Small intestine (tissue), 7 donors: Measurements from ENCODE around the gene DST. TPM values are rescaled to one million over a fixed set of nuclear protein-coding genes. Genes with fewer than 3 reads are reported as not detected.
A peak's percentile ranks its signal among the peaks of the same experiment; 100 is the strongest.

Source experiments
- DNase-seq, 2 donors: peaks; one replicate each; pipeline versions ENCODE4 v3.0.0 to v3.0.0-alpha.2; 2013
- FAIRE-seq: peaks from 2 replicates; lab custom pipeline; 2012; peaks lifted over from hg19 to GRCh38; lab: Jason Lieb, UNC
- H3K27ac ChIP-seq, 3 donors: one replicate each; pipeline ENCODE4 v1.5.1; 2013; ENCODE audit warnings: low read length in 2 of 3, mild to moderate bottlenecking in 2 of 3, control low read depth in 1 of 3, inconsistent platforms in 1 of 3, low read depth in 1 of 3, moderate library complexity in 1 of 3
- H3K27me3 ChIP-seq, 3 donors: one replicate each; pipeline ENCODE4 v1.6.1; 2013; ENCODE audit warnings: low read length in 3 of 3, inconsistent platforms in 1 of 3; ENCODE audit not compliant: control insufficient read depth in 3 of 3, insufficient read depth in 3 of 3
- H3K36me3 ChIP-seq, 3 donors: one replicate each; pipeline ENCODE4 v1.6.1; 2013; ENCODE audit warnings: low read length in 3 of 3, inconsistent platforms in 1 of 3, low read depth in 1 of 3, mild to moderate bottlenecking in 1 of 3, moderate library complexity in 1 of 3; ENCODE audit not compliant: control insufficient read depth in 3 of 3, insufficient read depth in 2 of 3
- H3K4me1 ChIP-seq, 3 donors: one replicate each; pipeline ENCODE4 v1.6.1; 2013; ENCODE audit warnings: low read length in 2 of 3, inconsistent platforms in 1 of 3, low read depth in 1 of 3, mild to moderate bottlenecking in 1 of 3, moderate library complexity in 1 of 3; ENCODE audit not compliant: control insufficient read depth in 3 of 3, insufficient read depth in 2 of 3
- H3K4me3 ChIP-seq, 3 donors: one replicate each; pipeline ENCODE4 v1.5.1; 2013; ENCODE audit warnings: low read length in 3 of 3, control low read depth in 1 of 3, inconsistent platforms in 1 of 3, low read depth in 1 of 3, mild to moderate bottlenecking in 1 of 3, moderate library complexity in 1 of 3
- H3K9me3 ChIP-seq, 2 donors: one replicate each; pipeline ENCODE4 v1.6.1; 2013; ENCODE audit warnings: low read depth in 1 of 2, low read length in 1 of 2; ENCODE audit not compliant: control insufficient read depth in 2 of 2, insufficient read depth in 1 of 2
- WGBS, 3 donors: extraction: QIAGEN DNeasy Blood & Tissue Kit; methylation state at CpG; one replicate each; pipeline ENCODE4 v1.1.7; 2013; 5-methylcytosine and 5-hydroxymethylcytosine counted together
- polyA plus RNA-seq, 4 donors: library from polyadenylated mRNA; stranded (reverse) in 3 of 4; unstranded in 1 of 4; fragments of 200-250 nt in 3 of 4; fragments of 120-200 nt in 1 of 4; gene quantifications; one replicate each; pipeline versions ENCODE4 v1.2.1 to v1.2.3, GENCODE V29; 2013
- donor health status: healthy with polysubstance abuse.
- donor health status: control.
- donor health status: control.
- donor health status: Bipolar disorder and iron deficiency.
- donor health status: healthy.

Gene DST
- polyA plus RNA-seq, 4 donors, result 40.5 to 192 (median 78.2) TPM

- Histone ChIP-seq H3K27ac (no peak overlapping the region), H3K4me1 (no peaks in the 10 kb centered on the region), H3K4me3 (no peak overlapping the region), H3K9me3 (no peaks in the 10 kb centered on the region), H3K36me3 (peaks cover 3 to 23% (median 12%) of the 10 kb centered on the region in 3 donors), H3K27me3 (no peaks in the 10 kb centered on the region)
- peak in 1 of 2 donors; percentile 22 for DNase-seq
- no peak for FAIRE-seq
Measured at GRCh38 chr6:56594699-56595098, 48.0 kb downstream of the DST start.

DNA sequence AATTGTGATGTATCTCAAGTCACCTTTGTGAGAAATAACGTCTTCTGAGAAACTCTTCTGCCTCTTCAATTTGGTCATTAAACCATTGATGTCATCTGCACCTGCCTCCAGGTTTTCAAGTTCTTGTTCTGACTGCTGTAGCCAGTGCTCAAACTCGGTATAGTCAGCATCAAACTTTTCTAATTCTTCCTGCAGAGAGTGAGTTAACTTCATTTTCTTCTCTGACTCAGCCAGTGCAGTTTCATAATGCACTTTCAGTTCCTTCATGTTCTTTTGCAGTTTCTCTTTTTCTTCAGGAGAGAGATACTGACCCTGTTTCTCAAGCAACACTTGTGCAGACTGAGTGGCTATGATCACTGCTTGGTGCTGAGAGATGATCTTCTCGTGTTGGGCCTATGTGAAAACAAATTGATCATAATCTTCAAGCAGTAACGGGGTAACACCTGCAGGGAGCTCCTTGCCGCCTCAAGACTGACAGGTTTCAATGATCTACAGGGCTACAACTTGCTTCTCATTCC is 48.8 kb downstream of the DST start:
- WGBS, 3 donors, result 65 to 69% (median 67%) methylated on average over 5 of the region's 5 CpGs
- no peak for FAIRE-seq
- no peaks in the 10 kb centered on the region for H3K27me3 ChIP-seq
- no peaks in the 10 kb centered on the region for H3K9me3 ChIP-seq
- H3K4me1 ChIP-seq, result no peaks in the 10 kb centered on the region
- H3K27ac ChIP-seq, result peak overlapping the region in 1 of 3 donors; percentile 46
- no peak overlapping the region for H3K4me3 ChIP-seq
- DNase-seq, result no peak
- H3K36me3 ChIP-seq, result peaks cover 3 to 25% (median 12%) of the 10 kb centered on the region in 3 donors

DNA sequence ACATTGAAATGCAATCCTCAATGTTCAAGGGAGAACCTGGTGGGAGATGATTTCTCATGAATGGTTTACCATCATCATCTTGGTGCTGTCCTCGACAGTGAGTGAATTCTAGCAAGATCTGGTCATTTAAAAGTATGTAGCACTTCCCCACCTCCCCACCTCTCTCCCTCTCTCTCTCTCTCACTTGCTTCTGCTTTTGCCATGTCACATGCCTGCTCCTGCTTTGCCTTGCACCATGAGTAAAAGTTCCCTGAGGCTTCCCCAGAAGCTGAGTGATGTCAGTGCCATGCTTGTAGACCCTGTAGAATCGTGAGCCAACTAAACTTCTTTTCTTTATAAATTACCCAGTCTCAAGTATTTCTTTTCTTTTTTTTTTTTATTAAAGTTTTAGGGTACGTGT is 60.5 kb downstream of the DST start:
- DNase-seq (no peak), FAIRE-seq (no peak)
- Histone ChIP-seq H3K36me3 (peaks cover 0 to 10% (median 2%) of the 10 kb centered on the region in 3 donors), H3K27me3 (no peaks in the 10 kb centered on the region), H3K4me1 (no peaks in the 10 kb centered on the region), H3K9me3 (no peaks in the 10 kb centered on the region), H3K4me3 (no peak overlapping the region), H3K27ac (no peak overlapping the region)
- WGBS, 3 donors, result 75 to 86% (median 85%) methylated on average over 3 of the region's 3 CpGs

DNA sequence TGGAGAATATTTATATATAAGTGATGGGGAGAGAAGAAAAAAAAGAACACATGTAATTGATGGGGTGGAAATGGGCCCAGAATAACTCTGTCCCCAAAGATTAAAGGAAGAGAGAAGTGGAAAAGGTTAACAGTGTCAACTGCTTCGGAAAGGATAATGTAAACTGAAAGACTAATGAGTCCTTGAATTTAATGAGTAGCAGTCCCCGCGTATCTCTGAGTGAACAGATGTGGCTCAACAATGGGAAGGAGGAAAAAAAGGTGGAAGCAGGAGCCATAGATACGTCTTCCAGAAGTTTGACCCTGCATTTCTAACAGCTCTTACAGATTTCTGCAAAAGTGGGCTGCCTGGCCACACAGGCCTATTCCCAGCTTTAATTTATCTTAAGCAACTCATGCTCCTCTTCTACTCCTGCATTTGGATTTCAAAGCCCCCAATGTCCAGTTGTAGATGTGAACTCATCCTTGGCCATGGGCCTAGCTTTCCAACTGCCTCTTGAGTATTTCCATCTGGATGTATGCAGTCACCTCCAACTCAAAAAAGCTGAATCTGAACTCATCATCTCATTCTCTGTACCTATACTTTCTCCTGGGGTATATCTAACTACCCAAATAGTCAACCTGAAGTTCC is 61.3 kb downstream of the DST start:
- Histone ChIP-seq H3K27me3 (no peaks in the 10 kb centered on the region), H3K9me3 (no peaks in the 10 kb centered on the region), H3K27ac (no peak overlapping the region), H3K36me3 (peaks cover 0 to 10% (median 2%) of the 10 kb centered on the region in 3 donors), H3K4me1 (no peaks in the 10 kb centered on the region), H3K4me3 (no peak overlapping the region)
- DNase-seq (no peak), FAIRE-seq (no peak)
- WGBS, 3 donors, result 72 to 84% (median 84%) methylated on average over 4 of the region's 4 CpGs

DNA sequence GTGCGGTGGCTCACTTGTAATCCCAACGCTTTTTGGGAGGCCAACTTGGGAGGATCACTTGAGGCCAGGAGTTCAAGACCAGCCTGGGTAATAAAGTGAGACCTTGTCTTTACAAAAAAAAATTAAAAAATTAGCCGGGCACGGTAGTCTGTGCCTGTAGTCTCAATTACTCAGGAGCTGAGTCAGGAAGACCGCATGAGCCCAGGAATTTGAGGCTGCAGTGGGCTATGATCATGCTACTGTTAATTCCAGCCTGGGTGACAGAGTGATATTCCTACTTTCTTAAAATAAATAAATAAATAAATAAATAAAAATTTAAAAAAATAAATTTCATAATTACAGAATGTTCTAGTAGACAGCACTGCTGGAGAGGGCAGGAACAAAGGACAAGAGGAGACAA is 62.4 kb downstream of the DST start:
- 88 to 96% (median 96%) methylated on average over 5 of the region's 5 CpGs for WGBS, 3 donors
- Histone ChIP-seq H3K4me3 (no peak overlapping the region), H3K27ac (no peak overlapping the region), H3K27me3 (no peaks in the 10 kb centered on the region), H3K36me3 (peaks cover 0 to 14% (median 2%) of the 10 kb centered on the region in 3 donors), H3K4me1 (no peaks in the 10 kb centered on the region), H3K9me3 (no peaks in the 10 kb centered on the region)
- DNase-seq (no peak), FAIRE-seq (no peak)

- no peak for FAIRE-seq
Measured at GRCh38 chr6:56579155-56579851, 63.4 kb downstream of the DST start.

DNA sequence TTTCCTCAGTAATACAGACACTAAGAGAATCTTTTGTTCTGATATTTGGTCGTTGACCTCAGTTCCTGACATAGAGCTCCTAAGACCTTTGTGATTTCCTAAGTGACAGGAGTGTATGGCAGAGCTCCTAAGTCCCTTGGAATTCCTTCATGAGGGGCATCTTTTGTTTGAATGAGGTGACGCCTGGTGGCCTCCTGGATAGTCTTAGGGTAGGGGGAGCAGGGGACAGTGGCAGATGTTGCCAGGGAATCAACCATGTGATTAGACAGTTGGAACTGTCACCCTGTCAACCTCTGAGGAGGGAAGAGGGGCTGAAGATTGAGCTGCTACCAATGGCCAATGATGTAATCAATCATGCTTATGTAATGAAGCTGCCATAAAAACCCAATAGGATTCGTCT is 67.0 kb downstream of the DST start:
- no peak overlapping the region for H3K4me3 ChIP-seq
- no peaks in the 10 kb centered on the region for H3K4me1 ChIP-seq
- H3K36me3 ChIP-seq, result peaks cover 0 to 15% (median 0%) of the 10 kb centered on the region in 3 donors
- no peak for FAIRE-seq
- WGBS, 3 donors, result 69 to 87% (median 85%) methylated on average over 3 of the region's 3 CpGs
- no peaks in the 10 kb centered on the region for H3K27me3 ChIP-seq
- no peaks in the 10 kb centered on the region for H3K9me3 ChIP-seq
- no peak for DNase-seq
- no peak overlapping the region for H3K27ac ChIP-seq

More at GRCh38 chr6:56579155-56579851, 63.4 kb downstream of the DST start:
- no peaks in the 10 kb centered on the region for H3K4me1 ChIP-seq
- no peak for DNase-seq
- H3K9me3 ChIP-seq, result no peaks in the 10 kb centered on the region
- H3K27ac ChIP-seq, result no peak overlapping the region
- no peak overlapping the region for H3K4me3 ChIP-seq
- WGBS, 3 donors, result 84 to 89% (median 87%) methylated on average over 2 of the region's 2 CpGs
- no peaks in the 10 kb centered on the region for H3K27me3 ChIP-seq
- H3K36me3 ChIP-seq, result peaks cover 0 to 14% (median 2%) of the 10 kb centered on the region in 3 donors

- H3K27me3 ChIP-seq, result no peaks in the 10 kb centered on the region
- FAIRE-seq, result no peak
- no peaks in the 10 kb centered on the region for H3K9me3 ChIP-seq
- no peaks in the 10 kb centered on the region for H3K4me1 ChIP-seq
- H3K27ac ChIP-seq, result no peak overlapping the region
- no peak overlapping the region for H3K4me3 ChIP-seq
- WGBS, 3 donors, result 85 to 96% (median 88%) methylated on average over 2 of the region's 2 CpGs
- H3K36me3 ChIP-seq, result peaks cover 0 to 13% (median 0%) of the 10 kb centered on the region in 3 donors
- no peak for DNase-seq
Measured at GRCh38 chr6:56574292-56574691, 68.4 kb downstream of the DST start.
